SH-SY5Y (cell line): ENCODE data around the gene PKD1L1.

Experiments used
- GATA2 ChIP-seq: IDR thresholded peaks from 2 replicates; pipeline ENCODE4 v1.6.1; 2011; ENCODE audit warnings: mild to moderate bottlenecking, low read depth, low read length
- GATA3 ChIP-seq: IDR thresholded peaks from 2 replicates; pipeline ENCODE4 v1.6.1; 2011; ENCODE audit warnings: low read depth, mild to moderate bottlenecking, low read length, moderate library complexity

DNA sequence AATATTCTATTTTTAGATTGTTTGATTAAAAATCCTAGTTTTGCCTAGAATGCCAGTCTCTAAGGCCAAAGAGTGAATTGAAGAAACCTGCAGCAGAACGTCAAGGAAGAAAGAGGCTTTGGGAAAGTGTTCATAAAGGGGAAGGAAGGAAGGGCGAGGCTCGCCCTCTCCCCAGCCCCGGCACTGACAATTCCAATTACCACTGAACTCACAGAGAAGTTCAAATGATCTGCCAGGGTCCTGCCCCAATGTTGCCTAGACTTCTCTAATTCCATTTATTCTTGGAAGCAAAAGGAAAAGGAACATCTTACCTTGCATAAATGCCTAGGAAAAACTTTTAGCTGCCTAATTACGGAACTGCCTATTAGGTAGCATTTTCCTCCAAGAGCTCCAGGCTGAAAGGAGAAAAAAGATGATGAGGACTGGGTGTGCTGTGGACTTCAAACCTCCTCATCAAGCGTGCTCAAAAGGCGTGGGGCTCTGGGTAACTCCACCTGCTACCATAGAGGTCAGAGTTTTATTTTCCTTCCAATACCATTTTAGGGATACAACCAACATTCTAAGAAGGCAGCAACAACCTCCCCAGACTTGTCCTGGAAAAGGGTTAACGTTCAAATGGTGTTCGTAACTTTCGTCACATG is 134.5 kb downstream of the PKD1L1 start:
- TF ChIP-seq GATA2, result no peak
- no peak for TF ChIP-seq GATA3
